ENCODE data around the gene P3H2.
A peak's percentile ranks its signal among the peaks of the same experiment; 100 is the strongest.

P3H2 gene

GRCh38 chr3:190044142-190044541 is 76.6 kb downstream of the P3H2 start:
- no peak for DNase-seq

GRCh38 chr3:190043741-190044140 is 77.0 kb downstream of the P3H2 start:
- DNase-seq: no peak

- DNase-seq: no peak
Measured at GRCh38 chr3:190042558-190042957, 78.1 kb downstream of the P3H2 start.

- DNase-seq: no peak
Measured at GRCh38 chr3:190041333-190042041, 79.2 kb downstream of the P3H2 start.

GRCh38 chr3:190040145-190040544 is 80.6 kb downstream of the P3H2 start:
- DNase-seq: no peak

GRCh38 chr3:190038050-190038933 is 82.4 kb downstream of the P3H2 start:
- peak; percentile 83 for DNase-seq

- no peak for DNase-seq
Measured at GRCh38 chr3:190036631-190037030, 84.1 kb downstream of the P3H2 start.

- DNase-seq: no peak
Measured at GRCh38 chr3:190034446-190034845, 86.3 kb downstream of the P3H2 start.

GRCh38 chr3:190032923-190033322 is 87.8 kb downstream of the P3H2 start:
- DNase-seq: no peak

- DNase-seq: no peak
Measured at GRCh38 chr3:190031887-190032752, 88.6 kb downstream of the P3H2 start.

- DNase-seq: no peak
Measured at GRCh38 chr3:190027116-190027515, 93.6 kb downstream of the P3H2 start.

GRCh38 chr3:190026154-190026553 is 94.5 kb downstream of the P3H2 start:
- DNase-seq: no peak

GRCh38 chr3:190024912-190025311 is 95.8 kb downstream of the P3H2 start:
- no peak for DNase-seq

GRCh38 chr3:190019844-190020243 is 100.9 kb downstream of the P3H2 start:
- DNase-seq: no peak

- no peak for DNase-seq
Measured at GRCh38 chr3:190019006-190019405, 101.7 kb downstream of the P3H2 start.

GRCh38 chr3:190018460-190018859 is 102.2 kb downstream of the P3H2 start:
- DNase-seq: no peak

GRCh38 chr3:190017521-190018288 is 103.0 kb downstream of the P3H2 start:
- DNase-seq: no peak

GRCh38 chr3:190016966-190017365 is 103.7 kb downstream of the P3H2 start:
- DNase-seq: no peak

GRCh38 chr3:190014940-190015339 is 105.8 kb downstream of the P3H2 start:
- no peak for DNase-seq

- DNase-seq: no peak
Measured at GRCh38 chr3:190013943-190014924, 106.5 kb downstream of the P3H2 start.

GRCh38 chr3:190012784-190013183 is 107.9 kb downstream of the P3H2 start:
- DNase-seq: no peak

Data from NCI-H2171 (cell line).